Prostate gland (tissue), 2 donors: ENCODE measurements around the gene RNF220. TPM values are rescaled to one million over a fixed set of nuclear protein-coding genes. Genes with fewer than 3 reads are reported as not detected.

ENCODE experiments used
- DNase-seq: peaks from one replicate; pipeline ENCODE4 v3.0.0-alpha.2; 2019; ENCODE audit warnings: low spot score
- H3K27ac ChIP-seq, 2 donors: fragments of 200-600 bp; sonication (generic); 2 replicates each; pipeline ENCODE4 v1.5.1; 2017 to 2019
- H3K27me3 ChIP-seq: fragments of 200-600 bp; sonication (generic); replicated peaks from 2 replicates; pipeline ENCODE4 v1.5.1; 2019; ENCODE audit not compliant: insufficient read depth
- H3K36me3 ChIP-seq, 2 donors: fragments of 200-600 bp; sonication (generic); 1 replicate in 1 of 2; 2 replicates in 1 of 2; pipeline versions ENCODE4 v1.5.1 to v1.8.1; 2017 to 2019
- H3K4me1 ChIP-seq: fragments of 200-600 bp; sonication (generic); replicated peaks from 2 replicates; pipeline ENCODE4 v1.5.1; 2019
- H3K4me3 ChIP-seq, 2 donors: fragments of 200-600 bp; sonication (generic); 2 replicates each; pipeline ENCODE4 v1.5.1; 2017 to 2019
- H3K9me3 ChIP-seq: fragments of 200-600 bp; sonication (generic); 2 replicates; pipeline ENCODE4 v1.5.1; 2017
- CTCF ChIP-seq, 4 experiments: fragments of 200-600 bp in 2 of 4; fragments of 450-650 bp in 2 of 4; sonication (generic) in 2 of 4; IDR thresholded peaks; 1 replicate in 3 of 4; 2 replicates in 1 of 4; pipeline ENCODE4 v1.5.1; 2016 to 2019; ENCODE audit warnings: antibody characterized with exemption in 4 of 4, mild to moderate bottlenecking in 2 of 4, moderate library complexity in 2 of 4
- POLR2A ChIP-seq: fragments of 450-650 bp; IDR thresholded peaks from one replicate; pipeline ENCODE4 v1.6.1; 2016; ENCODE audit warnings: antibody characterized with exemption, mild to moderate bottlenecking
- POLR2AphosphoS5 ChIP-seq: sonication (generic); formaldehyde crosslinking; IDR thresholded peaks from one replicate; pipeline ENCODE4 v1.6.1; 2017; ENCODE audit warnings: antibody characterized with exemption
- WGBS: methylation state at CpG from one replicate; pipeline ENCODE4 v1.1.5; 2018; 5-methylcytosine and 5-hydroxymethylcytosine counted together
- intact Hi-C: fragments of 100-400 bp; cut with DNase I; formaldehyde crosslinking; loops from one replicate; pipeline ENCODE4 v1.14.2; 2022
- total RNA-seq, 2 donors: library from RNA; depleted of rRNA; stranded (reverse); fragments of >200 nt; gene quantifications; one replicate each; pipeline ENCODE4 v1.1.0, GENCODE V29; 2016

Gene RNF220
- total RNA-seq, 2 donors from 2014 or later = 116 to 147 TPM

- 96% methylated on average over 4 of the region's 4 CpGs for WGBS
- H3K9me3 ChIP-seq = no peaks in the 10 kb centered on the region
- intact Hi-C loops = no loop called here
- no peak for TF ChIP-seq POLR2A
- TF ChIP-seq POLR2AphosphoS5 = no peak
- no peak for TF ChIP-seq CTCF (IDR thresholded peaks at IDR 0.05)
- no peaks in the 10 kb centered on the region for H3K4me1 ChIP-seq
- DNase-seq = no peak
- H3K27me3 ChIP-seq = no peaks in the 10 kb centered on the region
- no peaks in the 10 kb centered on the region for H3K36me3 ChIP-seq
- no peak overlapping the region for H3K27ac ChIP-seq
- no peak overlapping the region for H3K4me3 ChIP-seq
Observed at GRCh38 chr1:44590475-44590874, 185.4 kb downstream of the RNF220 start.

- Histone ChIP-seq H3K27ac (no peak overlapping the region), H3K4me3 (no peak overlapping the region), H3K9me3 (no peaks in the 10 kb centered on the region), H3K4me1 (no peaks in the 10 kb centered on the region), H3K27me3 (no peaks in the 10 kb centered on the region), H3K36me3 (no peaks in the 10 kb centered on the region)
- DNase-seq = no peak
- intact Hi-C loops = no loop called here
- 93% methylated on average over 5 of the region's 5 CpGs for WGBS
- no peak for TF ChIP-seq CTCF (IDR thresholded peaks at IDR 0.05)
- no peak for TF ChIP-seq POLR2AphosphoS5
- no peak for TF ChIP-seq POLR2A
Observed at GRCh38 chr1:44591381-44591780, 186.3 kb downstream of the RNF220 start.

GRCh38 chr1:44592208-44593145 is 187.4 kb downstream of the RNF220 start:
- intact Hi-C loops = no loop called here

GRCh38 chr1:44594353-44594752 is 189.3 kb downstream of the RNF220 start:
- H3K36me3 ChIP-seq = no peaks in the 10 kb centered on the region
- no peak for TF ChIP-seq POLR2AphosphoS5
- no peak for TF ChIP-seq CTCF (IDR thresholded peaks at IDR 0.05)
- no peak for TF ChIP-seq POLR2A
- H3K27me3 ChIP-seq = no peaks in the 10 kb centered on the region
- no peak for DNase-seq
- H3K4me1 ChIP-seq = no peaks in the 10 kb centered on the region
- no peak overlapping the region for H3K4me3 ChIP-seq
- intact Hi-C loops = loop anchor here (2.0 kb wide), 2 partner anchors 20 to 382 kb away; partner anchors contain the start of gene DMAP1
- 78% methylated on average over 6 of the region's 6 CpGs for WGBS
- no peak overlapping the region for H3K27ac ChIP-seq
- no peaks in the 10 kb centered on the region for H3K9me3 ChIP-seq

More at GRCh38 chr1:44592208-44593145, 187.4 kb downstream of the RNF220 start:
- no peaks in the 10 kb centered on the region for H3K27me3 ChIP-seq
- 90% methylated on average over 12 of the region's 12 CpGs for WGBS
- no peak for DNase-seq
- H3K9me3 ChIP-seq = no peaks in the 10 kb centered on the region
- H3K36me3 ChIP-seq = no peaks in the 10 kb centered on the region
- no peak overlapping the region for H3K4me3 ChIP-seq
- no peak for TF ChIP-seq CTCF (IDR thresholded peaks at IDR 0.05)
- TF ChIP-seq POLR2AphosphoS5 = no peak
- no peak for TF ChIP-seq POLR2A
- H3K27ac ChIP-seq = no peak overlapping the region
- H3K4me1 ChIP-seq = no peaks in the 10 kb centered on the region
